ENCODE results near the gene EFNA2.

DNA sequence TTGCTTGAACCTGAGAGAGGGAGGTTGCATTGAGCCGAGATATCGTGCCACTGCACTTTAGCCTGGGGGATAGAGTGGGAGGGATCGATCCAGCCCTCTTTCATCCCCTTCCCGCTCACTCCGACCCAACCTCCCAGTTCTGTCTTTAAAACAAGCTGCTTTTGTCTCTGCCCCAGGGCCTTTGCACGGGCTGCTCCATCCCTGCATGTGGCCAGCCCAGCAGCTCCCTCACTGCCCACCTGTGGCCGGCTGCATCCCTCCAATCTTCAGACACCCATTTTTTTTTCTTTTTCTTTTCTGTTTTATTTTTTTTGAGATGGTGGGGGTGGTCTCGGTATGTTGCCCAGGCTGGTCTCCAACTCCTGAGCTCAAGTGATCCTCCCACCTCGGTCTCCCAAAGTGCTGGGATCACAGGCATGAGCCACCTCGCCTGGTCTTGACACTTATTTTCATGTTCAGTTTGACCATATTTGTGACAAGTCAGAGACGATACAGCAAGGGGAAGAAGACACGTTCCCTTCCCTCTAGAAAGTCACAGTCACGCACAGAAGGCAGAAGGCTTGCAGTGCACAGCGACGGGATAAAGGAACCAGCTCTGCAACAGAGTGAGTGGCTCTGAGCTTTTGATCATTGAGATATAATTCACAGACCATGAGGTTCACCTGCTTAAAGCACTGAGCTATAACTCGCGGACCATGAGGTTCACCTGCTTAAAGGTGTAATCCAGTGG lies 31.8 kb downstream of the EFNA2 start:
- TF ChIP-seq, protein P1, sequence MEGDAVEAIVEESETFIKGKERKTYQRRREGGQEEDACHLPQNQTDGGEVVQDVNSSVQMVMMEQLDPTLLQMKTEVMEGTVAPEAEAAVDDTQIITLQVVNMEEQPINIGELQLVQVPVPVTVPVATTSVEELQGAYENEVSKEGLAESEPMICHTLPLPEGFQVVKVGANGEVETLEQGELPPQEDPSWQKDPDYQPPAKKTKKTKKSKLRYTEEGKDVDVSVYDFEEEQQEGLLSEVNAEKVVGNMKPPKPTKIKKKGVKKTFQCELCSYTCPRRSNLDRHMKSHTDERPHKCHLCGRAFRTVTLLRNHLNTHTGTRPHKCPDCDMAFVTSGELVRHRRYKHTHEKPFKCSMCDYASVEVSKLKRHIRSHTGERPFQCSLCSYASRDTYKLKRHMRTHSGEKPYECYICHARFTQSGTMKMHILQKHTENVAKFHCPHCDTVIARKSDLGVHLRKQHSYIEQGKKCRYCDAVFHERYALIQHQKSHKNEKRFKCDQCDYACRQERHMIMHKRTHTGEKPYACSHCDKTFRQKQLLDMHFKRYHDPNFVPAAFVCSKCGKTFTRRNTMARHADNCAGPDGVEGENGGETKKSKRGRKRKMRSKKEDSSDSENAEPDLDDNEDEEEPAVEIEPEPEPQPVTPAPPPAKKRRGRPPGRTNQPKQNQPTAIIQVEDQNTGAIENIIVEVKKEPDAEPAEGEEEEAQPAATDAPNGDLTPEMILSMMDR (IDR thresholded peaks at IDR 0.05; ENCODE audit: poor library complexity, severe bottlenecking): no peak
- TF ChIP-seq TAF1 (IDR thresholded peaks at IDR 0.05; ENCODE audit: low read depth) (no peak), EP300 (conservative IDR thresholded peaks at IDR 0.05; ENCODE audit: poor library complexity, severe bottlenecking) (no peak), MXI1 (conservative IDR thresholded peaks at IDR 0.05; ENCODE audit: poor library complexity, severe bottlenecking) (no peak), EZH2 (IDR thresholded peaks at IDR 0.05; ENCODE audit: borderline replicate concordance, insufficient read depth, low read length, poor library complexity, severe bottlenecking) (no peak)
